ENCODE measurements around the gene BAZ2B.

DNA sequence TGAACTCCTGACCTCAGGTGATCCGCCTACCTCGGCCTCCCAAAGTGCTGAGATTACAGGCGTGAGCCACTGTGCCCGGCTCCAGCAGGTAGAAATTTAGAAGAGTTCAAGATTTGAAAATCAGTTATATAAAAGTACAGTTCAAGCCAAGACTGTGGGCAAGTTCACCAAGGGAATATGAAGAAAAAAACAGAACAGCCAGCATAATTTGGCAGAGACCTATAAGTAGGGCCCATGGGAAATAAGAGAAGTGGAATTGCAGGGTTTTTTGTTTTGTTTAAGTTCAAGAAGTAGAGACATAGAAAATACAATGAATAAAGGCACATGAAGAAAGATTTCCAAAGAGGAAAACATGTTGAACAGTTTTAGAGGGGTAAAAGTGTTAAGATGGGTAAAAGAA is 57.9 kb downstream of the BAZ2B start:
- TF ChIP-seq, protein P1, sequence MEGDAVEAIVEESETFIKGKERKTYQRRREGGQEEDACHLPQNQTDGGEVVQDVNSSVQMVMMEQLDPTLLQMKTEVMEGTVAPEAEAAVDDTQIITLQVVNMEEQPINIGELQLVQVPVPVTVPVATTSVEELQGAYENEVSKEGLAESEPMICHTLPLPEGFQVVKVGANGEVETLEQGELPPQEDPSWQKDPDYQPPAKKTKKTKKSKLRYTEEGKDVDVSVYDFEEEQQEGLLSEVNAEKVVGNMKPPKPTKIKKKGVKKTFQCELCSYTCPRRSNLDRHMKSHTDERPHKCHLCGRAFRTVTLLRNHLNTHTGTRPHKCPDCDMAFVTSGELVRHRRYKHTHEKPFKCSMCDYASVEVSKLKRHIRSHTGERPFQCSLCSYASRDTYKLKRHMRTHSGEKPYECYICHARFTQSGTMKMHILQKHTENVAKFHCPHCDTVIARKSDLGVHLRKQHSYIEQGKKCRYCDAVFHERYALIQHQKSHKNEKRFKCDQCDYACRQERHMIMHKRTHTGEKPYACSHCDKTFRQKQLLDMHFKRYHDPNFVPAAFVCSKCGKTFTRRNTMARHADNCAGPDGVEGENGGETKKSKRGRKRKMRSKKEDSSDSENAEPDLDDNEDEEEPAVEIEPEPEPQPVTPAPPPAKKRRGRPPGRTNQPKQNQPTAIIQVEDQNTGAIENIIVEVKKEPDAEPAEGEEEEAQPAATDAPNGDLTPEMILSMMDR (IDR thresholded peaks at IDR 0.05; ENCODE audit: insufficient read depth, low read depth, low read length), result no peak
- TF ChIP-seq EZH2 (IDR thresholded peaks at IDR 0.05; ENCODE audit: insufficient read depth, low read length), result no peak

Data from astrocyte (in vitro differentiated cells and primary cell).